NCI-H1092 (cell line): ENCODE results near the gene ZNF441.
A peak's percentile ranks its signal among the peaks of the same experiment; 100 is the strongest.
"Not testable (repeated sequence)": the region's sequence is repeated elsewhere in the genome, so short reads cannot be mapped to it uniquely, and the experiment has no call there.

Experiments
- DNase-seq: peaks from one replicate; lab custom pipeline; 2025; lab: John Stamatoyannopoulos, UW

Gene ZNF441

GRCh38 chr19:11766597-11767591 lies at the start of gene ZNF441:
TSS of gene ZNF441 (plus strand) at chr19:11767000. CDS start at chr19:11767194, 194 bp downstream.
- DNase-seq = peak; percentile 93

GRCh38 chr19:11721681-11722080 lies 45.1 kb upstream of the ZNF441 start:
- DNase-seq = no peak

- DNase-seq = no peak
These were observed 44.4 kb upstream of the ZNF441 start for GRCh38 chr19:11722414-11722813.

- no peak for DNase-seq
These were observed 37.2 kb upstream of the ZNF441 start for GRCh38 chr19:11729586-11729985.

- DNase-seq = no peak
These were observed 31.4 kb upstream of the ZNF441 start for GRCh38 chr19:11735375-11735774.

- no peak for DNase-seq
These were observed 30.1 kb upstream of the ZNF441 start for GRCh38 chr19:11736696-11737095.

GRCh38 chr19:11737964-11738745 lies 28.6 kb upstream of the ZNF441 start:
- DNase-seq = no peak

- peak; percentile 98 for DNase-seq
These were observed 27.8 kb upstream of the ZNF441 start, which contains the start of gene ZNF823 for GRCh38 chr19:11738746-11739620. TSS of gene ZNF823 (minus strand) at chr19:11738946. CDS start at chr19:11738819, 127 bp downstream.

GRCh38 chr19:11745869-11746268 lies 20.9 kb upstream of the ZNF441 start:
- DNase-seq = no peak

- no peak for DNase-seq
These were observed 19.5 kb upstream of the ZNF441 start for GRCh38 chr19:11747277-11747676.

- DNase-seq = no peak
These were observed 17.0 kb upstream of the ZNF441 start for GRCh38 chr19:11749751-11750150.

- no peak for DNase-seq
These were observed 14.5 kb upstream of the ZNF441 start for GRCh38 chr19:11752244-11752736.

- no peak for DNase-seq
These were observed 12.1 kb upstream of the ZNF441 start for GRCh38 chr19:11754663-11755062.

GRCh38 chr19:11756965-11757364 lies 9.8 kb upstream of the ZNF441 start:
- no peak for DNase-seq

GRCh38 chr19:11759805-11760204 lies 7.0 kb upstream of the ZNF441 start:
- DNase-seq = no peak

- no peak for DNase-seq
These were observed 3.7 kb upstream of the ZNF441 start for GRCh38 chr19:11763117-11763516.

- DNase-seq = no peak
These were observed 3.2 kb upstream of the ZNF441 start for GRCh38 chr19:11763611-11764010.

GRCh38 chr19:11767633-11768133 lies 883 bp downstream of the ZNF441 start:
- DNase-seq = no peak

GRCh38 chr19:11769995-11770394 lies 3.2 kb downstream of the ZNF441 start:
- DNase-seq = no peak

GRCh38 chr19:11771520-11771919 lies 4.7 kb downstream of the ZNF441 start:
- not testable (repeated sequence) for DNase-seq

- DNase-seq = not testable (repeated sequence)
These were observed 9.9 kb downstream of the ZNF441 start for GRCh38 chr19:11776669-11777068.
